ENCODE results near the gene ATOH8. TPM values are rescaled to one million over a fixed set of nuclear protein-coding genes. Genes with fewer than 3 reads are reported as not detected.
A peak's percentile ranks its signal among the peaks of the same experiment; 100 is the strongest.

Gene ATOH8
- total and polyA plus RNA-seq, 8 donors: 1.7 to 13.9 (median 3.5) TPM

GRCh38 chr2:85734942-85735608 lies 18.7 kb upstream of the ATOH8 start:
- DNase-seq (no peak), FAIRE-seq (no peak), ATAC-seq (no peak)
- H3K36me3 ChIP-seq: no peaks in the 10 kb centered on the region
- H3K4me1 ChIP-seq: no peaks in the 10 kb centered on the region
- no peak overlapping the region for H3K27ac ChIP-seq
- 75 to 84% methylated on average over 5 of the region's 5 CpGs for WGBS, 2 donors
- no peak for TF ChIP-seq CTCF (IDR thresholded peaks at IDR 0.05)
- no peak overlapping the region for H3K4me3 ChIP-seq
- H3K9me3 ChIP-seq: no peaks in the 10 kb centered on the region
- intact Hi-C loops (cut with DNase I): loop anchor here in 1 of 3 donors (5.0 kb wide), 1 partner anchor 77 kb away; no protein-coding TSS in a partner anchor
- no peaks in the 10 kb centered on the region for H3K27me3 ChIP-seq

GRCh38 chr2:85735691-85736090 lies 18.1 kb upstream of the ATOH8 start:
- TF ChIP-seq CTCF (IDR thresholded peaks at IDR 0.05): no peak
- Histone ChIP-seq H3K36me3 (no peaks in the 10 kb centered on the region), H3K27ac (no peak overlapping the region), H3K27me3 (no peaks in the 10 kb centered on the region), H3K4me3 (no peak overlapping the region), H3K4me1 (no peaks in the 10 kb centered on the region), H3K9me3 (no peaks in the 10 kb centered on the region)
- no peak for DNase-seq
- intact Hi-C loops (cut with DNase I): no loop called here
- no peak for FAIRE-seq
- no peak for ATAC-seq

- H3K9me3 ChIP-seq: no peaks in the 10 kb centered on the region
- H3K4me3 ChIP-seq: no peak overlapping the region
- peak overlapping the region in 1 of 4 donors; percentile 11 for H3K27ac ChIP-seq
- ATAC-seq: no peak
- WGBS, 2 donors: 82 to 89% methylated on average over 7 of the region's 7 CpGs
- FAIRE-seq: no peak
- intact Hi-C loops (cut with DNase I): no loop called here
- no peaks in the 10 kb centered on the region for H3K36me3 ChIP-seq
- H3K27me3 ChIP-seq: no peaks in the 10 kb centered on the region
- H3K4me1 ChIP-seq: peaks cover 5 to 6% (median 6%) of the 10 kb centered on the region in 3 donors
- TF ChIP-seq CTCF (IDR thresholded peaks at IDR 0.05): no peak
- DNase-seq: no peak
These were observed 17.1 kb upstream of the ATOH8 start for GRCh38 chr2:85736456-85737355.

- FAIRE-seq (no peak), ATAC-seq (peak; percentile 29 to 58 (median 50)), DNase-seq (peak in 2 of 6 donors; percentile 36 to 56)
- peaks cover 11 to 12% (median 12%) of the 10 kb centered on the region in 3 donors for H3K4me1 ChIP-seq
- no peak for TF ChIP-seq CTCF (IDR thresholded peaks at IDR 0.05)
- intact Hi-C loops (cut with DNase I): no loop called here
- H3K4me3 ChIP-seq: no peak overlapping the region
- peak overlapping the region in 2 of 4 donors; percentile 8 to 11 for H3K27ac ChIP-seq
- H3K27me3 ChIP-seq: no peaks in the 10 kb centered on the region
- H3K36me3 ChIP-seq: no peaks in the 10 kb centered on the region
- WGBS, 2 donors: 68 to 69% methylated on average over 4 of the region's 4 CpGs
- H3K9me3 ChIP-seq: no peaks in the 10 kb centered on the region
These were observed 16.3 kb upstream of the ATOH8 start for GRCh38 chr2:85737481-85737880.

All from pancreas (tissue), 10 donors.